WTC11 (cell line): ENCODE data around the gene SOX18.

Experiments used
- AFF4 ChIP-seq: sonication (generic); formaldehyde crosslinking; IDR thresholded peaks from 2 replicates; pipeline ENCODE4 v1.8.1; 2023; ENCODE audit warnings: mild to moderate bottlenecking, missing genetic modification reagents, borderline replicate concordance
- CREB1 ChIP-seq: sonication (generic); formaldehyde crosslinking; IDR thresholded peaks from 2 replicates; pipeline ENCODE4 v1.8.0; 2023; ENCODE audit warnings: mild to moderate bottlenecking, missing genetic modification reagents
- CTCF ChIP-seq: fragments of 200-600 bp; IDR thresholded peaks from 2 replicates; pipeline ENCODE4 v1.8.0; 2022; ENCODE audit warnings: antibody characterized with exemption
- NR3C1 ChIP-seq: sonication (generic); formaldehyde crosslinking; conservative IDR thresholded peaks from 2 replicates; pipeline ENCODE4 v1.8.1; 2023; ENCODE audit warnings: low read depth, mild to moderate bottlenecking, missing genetic modification reagents

- no peak for TF ChIP-seq NR3C1 (CRISPR knock-in tag)
- no peak for TF ChIP-seq CTCF
- no peak for TF ChIP-seq CREB1 (CRISPR knock-in tag)
- no peak for TF ChIP-seq AFF4
These were observed 7.2 kb downstream of the SOX18 start for GRCh38 chr20:64042054-64042781.
